Activated effector memory CD4-positive, alpha-beta T cell treated with anti-CD3 and anti-CD28 coated beads, Interleukin-2, amount 50 U/mL, for 16 hours (primary cell): ENCODE measurements around the gene ANKRD53.

Source experiments
- DNase-seq: peaks from one replicate; pipeline ENCODE4 v3.0.0-alpha.2; 2020

Gene ANKRD53

GRCh38 chr2:70944111-70944690, 34.2 kb upstream of the ANKRD53 start:
- peak; percentile 19 for DNase-seq

- peak; percentile 74 for DNase-seq
These were observed 31.5 kb upstream of the ANKRD53 start for GRCh38 chr2:70946832-70947442.

GRCh38 chr2:70947556-70948184, 30.8 kb upstream of the ANKRD53 start:
- DNase-seq = peak; percentile 57

- DNase-seq = peak; percentile 89
These were observed 30.0 kb upstream of the ANKRD53 start for GRCh38 chr2:70948337-70949003.

GRCh38 chr2:70949086-70949485, 29.3 kb upstream of the ANKRD53 start:
- DNase-seq = no peak

GRCh38 chr2:70954886-70955285, 23.5 kb upstream of the ANKRD53 start:
- no peak for DNase-seq

- peak; percentile 44 for DNase-seq
These were observed 22.3 kb upstream of the ANKRD53 start for GRCh38 chr2:70956141-70956540.

GRCh38 chr2:70957798-70958197, 20.6 kb upstream of the ANKRD53 start:
- no peak for DNase-seq

- DNase-seq = peak; percentile 42
These were observed 19.7 kb upstream of the ANKRD53 start for GRCh38 chr2:70958759-70959158.

- peak; percentile 34 for DNase-seq
These were observed 19.1 kb upstream of the ANKRD53 start for GRCh38 chr2:70959271-70959761.

GRCh38 chr2:70959851-70960832, 18.3 kb upstream of the ANKRD53 start:
- peak; percentile 62 for DNase-seq

GRCh38 chr2:70960833-70961647, 17.4 kb upstream of the ANKRD53 start:
- DNase-seq = peak; percentile 52

- no peak for DNase-seq
These were observed 16.8 kb upstream of the ANKRD53 start for GRCh38 chr2:70961648-70961994.

GRCh38 chr2:70962211-70962884, 16.1 kb upstream of the ANKRD53 start:
- DNase-seq = peak; percentile 59

- DNase-seq = peak; percentile 55
These were observed 15.2 kb upstream of the ANKRD53 start for GRCh38 chr2:70962885-70963878.

- peak; percentile 3 for DNase-seq
These were observed 14.3 kb upstream of the ANKRD53 start for GRCh38 chr2:70964133-70964532.

GRCh38 chr2:70964596-70965386, 13.6 kb upstream of the ANKRD53 start:
- DNase-seq = peak; percentile 93

- no peak for DNase-seq
These were observed 12.9 kb upstream of the ANKRD53 start for GRCh38 chr2:70965506-70965905.

GRCh38 chr2:70966681-70967080, 11.7 kb upstream of the ANKRD53 start:
- no peak for DNase-seq
